ENCODE data around the gene GABBR2. TPM values are rescaled to one million over a fixed set of nuclear protein-coding genes. Genes with fewer than 3 reads are reported as not detected.

The GABBR2 gene
- total RNA-seq, 2 experiments from 2014 or later, result not detected

- Mint-ChIP-seq H3K27ac (no peak overlapping the region), H3K9me3 (no peaks in the 10 kb centered on the region)
Measured at GRCh38 chr9:98333703-98334582, 374.8 kb downstream of the GABBR2 start.

GRCh38 chr9:98332405-98332831, 376.3 kb downstream of the GABBR2 start:
- POLR2A ChIA-PET, result no interaction called here
- DNase-seq, result no peak
- peaks cover 25% of the 10 kb centered on the region for H3K27me3 Mint-ChIP-seq
- H3K9me3 ChIP-seq (ENCODE audit: control insufficient read depth in 1 of 2, insufficient read depth in 1 of 2, low read length in 2 of 2), result no peaks in the 10 kb centered on the region
- ATAC-seq (ENCODE audit: poor library complexity), result no peak
- CTCF ChIA-PET, result no interaction called here
- intact Hi-C loops (cut with DNase I, micrococcal nuclease), result no loop called here
- H3K4me1 Mint-ChIP-seq (ENCODE audit: low read depth), result no peaks in the 10 kb centered on the region
- no peak overlapping the region for H3K27ac Mint-ChIP-seq
- H3K36me3 Mint-ChIP-seq (ENCODE audit: low read depth), result no peaks in the 10 kb centered on the region
- H3K36me3 ChIP-seq (ENCODE audit: insufficient read depth, low read length), result no peaks in the 10 kb centered on the region
- H3K27me3 ChIP-seq (ENCODE audit: control insufficient read depth in 1 of 2, insufficient read depth in 2 of 2, low read length in 2 of 2), result peaks cover 0 to 3% of the 10 kb centered on the region in 2 experiments
- no peak overlapping the region for H3K4me3 Mint-ChIP-seq
- H3K9me3 Mint-ChIP-seq, result no peaks in the 10 kb centered on the region
- H3K4me3 ChIP-seq (ENCODE audit: low read length), result no peak overlapping the region
- no peak for TF ChIP-seq CTCF (IDR thresholded peaks at IDR 0.05)
- no peak overlapping the region for H3K27ac ChIP-seq (ENCODE audit: low read depth in 1 of 2, low read length in 2 of 2)
- H3K4me1 ChIP-seq (ENCODE audit: insufficient read depth, low read length), result no peaks in the 10 kb centered on the region

More at GRCh38 chr9:98333703-98334582, 374.8 kb downstream of the GABBR2 start:
- Histone ChIP-seq H3K27ac (ENCODE audit: low read depth in 1 of 2, low read length in 2 of 2) (no peak overlapping the region), H3K27me3 (ENCODE audit: control insufficient read depth in 1 of 2, insufficient read depth in 2 of 2, low read length in 2 of 2) (peaks cover 0 to 3% of the 10 kb centered on the region in 2 experiments), H3K4me3 (ENCODE audit: low read length) (no peak overlapping the region), H3K36me3 (ENCODE audit: insufficient read depth, low read length) (no peaks in the 10 kb centered on the region), H3K4me1 (ENCODE audit: insufficient read depth, low read length) (no peaks in the 10 kb centered on the region), H3K9me3 (ENCODE audit: control insufficient read depth in 1 of 2, insufficient read depth in 1 of 2, low read length in 2 of 2) (no peaks in the 10 kb centered on the region)
- DNase-seq (no peak), ATAC-seq (ENCODE audit: poor library complexity) (no peak)
- ChIA-PET POLR2A (no interaction called here), CTCF (no interaction called here)
- Mint-ChIP-seq H3K36me3 (ENCODE audit: low read depth) (no peaks in the 10 kb centered on the region), H3K27me3 (peaks cover 30% of the 10 kb centered on the region), H3K4me3 (no peak overlapping the region), H3K4me1 (ENCODE audit: low read depth) (no peaks in the 10 kb centered on the region)
- no peak for TF ChIP-seq CTCF (IDR thresholded peaks at IDR 0.05)
- intact Hi-C loops (cut with DNase I, micrococcal nuclease), result no loop called here

GRCh38 chr9:98331536-98332259, 377.0 kb downstream of the GABBR2 start:
- no peak for DNase-seq
- Mint-ChIP-seq H3K27me3 (peaks cover 25% of the 10 kb centered on the region), H3K27ac (no peak overlapping the region), H3K4me3 (no peak overlapping the region), H3K36me3 (ENCODE audit: low read depth) (no peaks in the 10 kb centered on the region), H3K9me3 (no peaks in the 10 kb centered on the region), H3K4me1 (ENCODE audit: low read depth) (no peaks in the 10 kb centered on the region)
- no peak for TF ChIP-seq CTCF (IDR thresholded peaks at IDR 0.05)
- ATAC-seq (ENCODE audit: poor library complexity), result no peak
- ChIA-PET CTCF (interaction anchor here (0.7 kb wide), 1 partner anchor 14 kb away, joined by 6 read pairs; no protein-coding TSS in a partner anchor), POLR2A (no interaction called here)
- Histone ChIP-seq H3K4me3 (ENCODE audit: low read length) (no peak overlapping the region), H3K27me3 (ENCODE audit: control insufficient read depth in 1 of 2, insufficient read depth in 2 of 2, low read length in 2 of 2) (peaks cover 0 to 3% of the 10 kb centered on the region in 2 experiments), H3K4me1 (ENCODE audit: insufficient read depth, low read length) (no peaks in the 10 kb centered on the region), H3K36me3 (ENCODE audit: insufficient read depth, low read length) (no peaks in the 10 kb centered on the region), H3K27ac (ENCODE audit: low read depth in 1 of 2, low read length in 2 of 2) (no peak overlapping the region), H3K9me3 (ENCODE audit: control insufficient read depth in 1 of 2, insufficient read depth in 1 of 2, low read length in 2 of 2) (no peaks in the 10 kb centered on the region)
- intact Hi-C loops (cut with DNase I, micrococcal nuclease), result no loop called here

Data from CD4-positive, alpha-beta T cell (primary cell).